Nucleus accumbens (tissue), 56 donors: ENCODE measurements around the gene TJP2.
A peak's percentile ranks its signal among the peaks of the same experiment; 100 is the strongest.
"Not testable (repeated sequence)": the region's sequence is repeated elsewhere in the genome, so short reads cannot be mapped to it uniquely, and the experiment has no call there.

Source experiments
- DNase-seq, 56 donors: peaks; one replicate each; lab custom pipeline; 2025; lab: John Stamatoyannopoulos, UW

Gene TJP2

GRCh38 chr9:69272212-69272611, 98.1 kb downstream of the TJP2 start:
- no peak for DNase-seq

- DNase-seq = peak in 11 of 56 donors; percentile 1 to 40 (median 7)
Observed at GRCh38 chr9:69273161-69273560, 99.1 kb downstream of the TJP2 start.

GRCh38 chr9:69276775-69277174, 102.7 kb downstream of the TJP2 start:
- DNase-seq = no peak

- no peak for DNase-seq
Observed at GRCh38 chr9:69279084-69279731, 105.1 kb downstream of the TJP2 start.

- DNase-seq = no peak
Observed at GRCh38 chr9:69279733-69280132, 105.7 kb downstream of the TJP2 start.

- no peak for DNase-seq
Observed at GRCh38 chr9:69283003-69283402, 108.9 kb downstream of the TJP2 start.

- no peak for DNase-seq
Observed at GRCh38 chr9:69292078-69292477, 118.0 kb downstream of the TJP2 start.

GRCh38 chr9:69293156-69293555, 119.1 kb downstream of the TJP2 start:
- DNase-seq = peak in 3 of 56 donors; percentile 2 to 6 (median 3)

GRCh38 chr9:69295872-69296552, 121.9 kb downstream of the TJP2 start:
- no peak for DNase-seq

- DNase-seq = no peak
Observed at GRCh38 chr9:69297300-69297980, 123.4 kb downstream of the TJP2 start.

GRCh38 chr9:69299315-69299714, 125.2 kb downstream of the TJP2 start:
- no peak for DNase-seq

GRCh38 chr9:69299826-69300225, 125.7 kb downstream of the TJP2 start:
- no peak for DNase-seq

GRCh38 chr9:69303331-69303730, 129.3 kb downstream of the TJP2 start:
- DNase-seq = no peak

- not testable (repeated sequence) for DNase-seq
Observed at GRCh38 chr9:69306895-69307445, 132.9 kb downstream of the TJP2 start.

- DNase-seq = no peak
Observed at GRCh38 chr9:69307446-69308205, 133.5 kb downstream of the TJP2 start.

GRCh38 chr9:69308206-69308931, 134.3 kb downstream of the TJP2 start:
- no peak for DNase-seq

- no peak for DNase-seq
Observed at GRCh38 chr9:69313175-69313574, 139.1 kb downstream of the TJP2 start.

GRCh38 chr9:69314547-69314946, 140.5 kb downstream of the TJP2 start:
- no peak for DNase-seq

- DNase-seq = no peak
Observed at GRCh38 chr9:69317081-69317480, 143.0 kb downstream of the TJP2 start.

GRCh38 chr9:69317894-69318293, 143.8 kb downstream of the TJP2 start:
- DNase-seq = no peak
